Esophagus muscularis mucosa (tissue), 4 donors: Measurements from ENCODE around the gene SLC20A1. TPM values are rescaled to one million over a fixed set of nuclear protein-coding genes. Genes with fewer than 3 reads are reported as not detected.

Source experiments
- DNase-seq: peaks from one replicate; pipeline ENCODE4 v3.0.0-alpha.2; 2017; ENCODE audit errors: extremely low spot score
- H3K27ac ChIP-seq, 4 donors: fragments of 200-600 bp; sonication (generic); replicated peaks in 1 of 4; 1 replicate in 3 of 4; 2 replicates in 1 of 4; pipeline ENCODE4 v1.5.1; 2016 to 2019; ENCODE audit warnings: mild to moderate bottlenecking in 1 of 4
- H3K27me3 ChIP-seq, 4 donors: fragments of 200-600 bp; sonication (generic); one replicate each; pipeline versions ENCODE4 v1.5.1 to v1.6.0; 2016 to 2019
- H3K36me3 ChIP-seq, 4 donors: fragments of 200-600 bp; sonication (generic); one replicate each; pipeline ENCODE4 v1.5.1; 2016 to 2019
- H3K4me1 ChIP-seq, 4 donors: fragments of 200-600 bp; sonication (generic); one replicate each; pipeline ENCODE4 v1.5.1; 2016 to 2019
- H3K4me3 ChIP-seq, 4 donors: fragments of 200-600 bp; sonication (generic); 1 replicate in 2 of 4; 2 replicates in 2 of 4; pipeline ENCODE4 v1.5.1; 2016 to 2019; ENCODE audit warnings: mild to moderate bottlenecking in 4 of 4, moderate library complexity in 1 of 4
- H3K9me3 ChIP-seq, 4 donors: fragments of 200-600 bp; sonication (generic); 1 replicate in 3 of 4; 2 replicates in 1 of 4; pipeline ENCODE4 v1.5.1; 2016 to 2019
- CTCF ChIP-seq, 3 experiments: fragments of 200-600 bp in 2 of 3; fragments of 450-650 bp in 1 of 3; sonication (generic) in 2 of 3; IDR thresholded peaks; one replicate each; pipeline ENCODE4 v1.5.1; 2017 to 2019; ENCODE audit warnings: antibody characterized with exemption in 3 of 3, mild to moderate bottlenecking in 2 of 3, moderate library complexity in 1 of 3
- EP300 ChIP-seq: sonication (generic); formaldehyde crosslinking; IDR thresholded peaks from one replicate; pipeline ENCODE4 v1.6.1; 2017; ENCODE audit warnings: antibody characterized with exemption
- POLR2A ChIP-seq: fragments of 450-650 bp; IDR thresholded peaks from one replicate; pipeline ENCODE4 v1.6.1; 2017; ENCODE audit warnings: antibody characterized with exemption, moderate library complexity, mild to moderate bottlenecking, low read depth
- POLR2AphosphoS5 ChIP-seq, 2 donors: sonication (generic); formaldehyde crosslinking; IDR thresholded peaks; one replicate each; pipeline ENCODE4 v1.6.1; 2017; ENCODE audit warnings: antibody characterized with exemption in 2 of 2
- WGBS: methylation state at CpG from one replicate; pipeline ENCODE4 v1.1.5; 2018; 5-methylcytosine and 5-hydroxymethylcytosine counted together
- intact Hi-C: fragments of 100-400 bp; cut with DNase I; formaldehyde crosslinking; loops from one replicate; pipeline ENCODE4 v1.15.1; 2023
- total RNA-seq, 4 donors: library from RNA; depleted of rRNA; stranded (reverse); fragments of >200 nt; gene quantifications; one replicate each; pipeline versions ENCODE4 v1.1.0 to v1.2.1, GENCODE V29; 2016

SLC20A1 gene
- 10 to 100 TPM; 12.0 to 34.1 (median 14.9) TPM for total RNA-seq

- Histone ChIP-seq H3K9me3 (no peaks in the 10 kb centered on the region), H3K4me1 (peaks cover 35 to 54% (median 49%) of the 10 kb centered on the region in 4 donors), H3K27ac (peak within 1 kb of the TSS; percentile 98 to 100 (median 99)), H3K4me3 (peak within 1 kb of the TSS; percentile 89 to 97 (median 93)), H3K27me3 (no peaks in the 10 kb centered on the region), H3K36me3 (peaks cover 0 to 33% (median 20%) of the 10 kb centered on the region in 4 donors)
- WGBS, result 1% methylated on average over 28 of the region's 87 CpGs
- intact Hi-C loops, result loop anchor here (2.0 to 5.0 kb wide), 2 partner anchors 43 to 61 kb away; partner anchors contain the start of gene CHCHD5
- peak; percentile 97 for DNase-seq
- peak; percentile 84 to 97 for TF ChIP-seq POLR2AphosphoS5 (IDR thresholded peaks at IDR 0.05)
- no peak for TF ChIP-seq EP300
- TF ChIP-seq POLR2A, result peak; percentile 94
- TF ChIP-seq CTCF (IDR thresholded peaks at IDR 0.05), result peak in 1 of 3 experiments; percentile 38
Observed at GRCh38 chr2:112645310-112646101, at the start of gene SLC20A1. Gene SLC20A1 (plus strand): TSS chr2:112645939. CDS start chr2:112646829, 890 bp downstream.

- no peaks in the 10 kb centered on the region for H3K27me3 ChIP-seq
- intact Hi-C loops, result no loop called here
- DNase-seq, result no peak
- H3K4me3 ChIP-seq, result no peak overlapping the region
- no peak for TF ChIP-seq POLR2AphosphoS5 (IDR thresholded peaks at IDR 0.05)
- no peak for TF ChIP-seq EP300
- TF ChIP-seq POLR2A, result no peak
- no peak for TF ChIP-seq CTCF (IDR thresholded peaks at IDR 0.05)
- no peaks in the 10 kb centered on the region for H3K9me3 ChIP-seq
- H3K27ac ChIP-seq, result no peak overlapping the region
- peaks cover 6 to 12% (median 7%) of the 10 kb centered on the region in 4 donors for H3K4me1 ChIP-seq
- 95% methylated on average over 10 of the region's 10 CpGs for WGBS
- H3K36me3 ChIP-seq, result peaks cover 0 to 9% (median 2%) of the 10 kb centered on the region in 4 donors
Observed at GRCh38 chr2:112597537-112598322, 48.0 kb upstream of the SLC20A1 start.

GRCh38 chr2:112600634-112601033 is 45.1 kb upstream of the SLC20A1 start:
- no peaks in the 10 kb centered on the region for H3K27me3 ChIP-seq
- WGBS, result 71% methylated on average over 3 of the region's 3 CpGs
- no peak overlapping the region for H3K4me3 ChIP-seq
- DNase-seq, result no peak
- H3K27ac ChIP-seq, result no peak overlapping the region
- peaks cover 6 to 12% (median 7%) of the 10 kb centered on the region in 4 donors for H3K4me1 ChIP-seq
- no peak for TF ChIP-seq EP300
- no peak for TF ChIP-seq POLR2AphosphoS5 (IDR thresholded peaks at IDR 0.05)
- TF ChIP-seq POLR2A, result no peak
- TF ChIP-seq CTCF (IDR thresholded peaks at IDR 0.05), result no peak
- no peaks in the 10 kb centered on the region for H3K9me3 ChIP-seq
- no peaks in the 10 kb centered on the region for H3K36me3 ChIP-seq
- intact Hi-C loops, result loop anchor here (1.0 to 10.0 kb wide), 3 partner anchors 47 to 354 kb away; partner anchors contain the start of gene SLC20A1

GRCh38 chr2:112601754-112602153 is 44.0 kb upstream of the SLC20A1 start:
- intact Hi-C loops, result loop anchor here (5.0 to 10.0 kb wide), 2 partner anchors 46 to 353 kb away; partner anchors contain the start of gene SLC20A1
- 96% methylated on average over 3 of the region's 3 CpGs for WGBS

More at GRCh38 chr2:112601754-112602153, 44.0 kb upstream of the SLC20A1 start:
- no peak for DNase-seq
- TF ChIP-seq CTCF (IDR thresholded peaks at IDR 0.05) (no peak), POLR2A (no peak), EP300 (no peak), POLR2AphosphoS5 (IDR thresholded peaks at IDR 0.05) (no peak)
- no peak overlapping the region for H3K4me3 ChIP-seq
- H3K27ac ChIP-seq, result no peak overlapping the region
- no peaks in the 10 kb centered on the region for H3K27me3 ChIP-seq
- H3K9me3 ChIP-seq, result no peaks in the 10 kb centered on the region
- H3K4me1 ChIP-seq, result peaks cover 6 to 12% (median 7%) of the 10 kb centered on the region in 4 donors
- no peaks in the 10 kb centered on the region for H3K36me3 ChIP-seq
